Ascending aorta (tissue), 2 donors: ENCODE results near the gene SF1. TPM values are rescaled to one million over a fixed set of nuclear protein-coding genes. Genes with fewer than 3 reads are reported as not detected.
"Not testable (repeated sequence)": the region's sequence is repeated elsewhere in the genome, so short reads cannot be mapped to it uniquely, and the experiment has no call there.

ENCODE experiments used
- DNase-seq, 2 donors: peaks; one replicate each; pipeline ENCODE4 v3.0.0-alpha.2; 2019; ENCODE audit warnings: low spot score in 2 of 2
- H3K27ac ChIP-seq, 2 donors: fragments of 200-600 bp; sonication (generic); one replicate each; pipeline ENCODE4 v1.5.1; 2016 to 2017; ENCODE audit warnings: mild to moderate bottlenecking in 1 of 2
- H3K27me3 ChIP-seq: fragments of 200-600 bp; sonication (generic); one replicate; pipeline ENCODE4 v1.5.1; 2017
- H3K36me3 ChIP-seq, 2 donors: fragments of 200-600 bp; sonication (generic); one replicate each; pipeline ENCODE4 v1.5.1; 2016
- H3K4me1 ChIP-seq, 2 donors: fragments of 200-600 bp; sonication (generic); one replicate each; pipeline ENCODE4 v1.5.1; 2016 to 2017; ENCODE audit warnings: mild to moderate bottlenecking in 1 of 2
- H3K4me3 ChIP-seq, 2 donors: fragments of 200-600 bp; sonication (generic); one replicate each; pipeline ENCODE4 v1.5.1; 2016 to 2017; ENCODE audit warnings: mild to moderate bottlenecking in 1 of 2
- H3K9me3 ChIP-seq, 2 donors: fragments of 200-600 bp; sonication (generic); one replicate each; pipeline ENCODE4 v1.5.1; 2016
- CTCF ChIP-seq, 3 experiments: fragments of 200-600 bp in 2 of 3; fragments of 450-650 bp in 1 of 3; sonication (generic) in 2 of 3; IDR thresholded peaks; one replicate each; pipeline ENCODE4 v1.5.1; 2016 to 2019; ENCODE audit warnings: antibody characterized with exemption in 3 of 3, mild to moderate bottlenecking in 1 of 3, moderate library complexity in 1 of 3
- intact Hi-C: fragments of 100-400 bp; cut with DNase I; formaldehyde crosslinking; loops from one replicate; pipeline ENCODE4 v1.15.1; 2023
- total RNA-seq: library from RNA; depleted of rRNA; stranded (reverse); fragments of >200 nt; gene quantifications from one replicate; pipeline ENCODE4 v1.1.0, GENCODE V29; 2016

The SF1 gene
- total RNA-seq, 1 donor from 2014 or later = 332 TPM

GRCh38 chr11:64817476-64817875, 39.1 kb upstream of the SF1 start:
- no peak for DNase-seq
- no peaks in the 10 kb centered on the region for H3K27me3 ChIP-seq
- H3K36me3 ChIP-seq = no peaks in the 10 kb centered on the region
- H3K27ac ChIP-seq = no peak overlapping the region
- no peaks in the 10 kb centered on the region for H3K9me3 ChIP-seq
- H3K4me1 ChIP-seq = no peaks in the 10 kb centered on the region
- intact Hi-C loops = no loop called here
- H3K4me3 ChIP-seq = no peak overlapping the region
- TF ChIP-seq CTCF (IDR thresholded peaks at IDR 0.05) = no peak

GRCh38 chr11:64815433-64815832, 37.1 kb upstream of the SF1 start:
- H3K4me3 ChIP-seq, H3K36me3 ChIP-seq, H3K9me3 ChIP-seq, intact Hi-C loops, DNase-seq, H3K27me3 ChIP-seq, H3K27ac ChIP-seq, H3K4me1 ChIP-seq: not testable (repeated sequence)

- intact Hi-C loops = no loop called here
- no peak overlapping the region for H3K27ac ChIP-seq
- no peak for DNase-seq
- TF ChIP-seq CTCF (IDR thresholded peaks at IDR 0.05) = no peak
- H3K9me3 ChIP-seq = no peaks in the 10 kb centered on the region
- peaks cover 0 to under 1% of the 10 kb centered on the region in 2 donors for H3K4me1 ChIP-seq
- no peaks in the 10 kb centered on the region for H3K27me3 ChIP-seq
- H3K36me3 ChIP-seq = no peaks in the 10 kb centered on the region
- no peak overlapping the region for H3K4me3 ChIP-seq
Observed at GRCh38 chr11:64814712-64815187, 36.4 kb upstream of the SF1 start.

GRCh38 chr11:64813826-64814225, 35.5 kb upstream of the SF1 start:
- intact Hi-C loops = no loop called here
- TF ChIP-seq CTCF (IDR thresholded peaks at IDR 0.05) = no peak
- Histone ChIP-seq H3K27me3 (no peaks in the 10 kb centered on the region), H3K9me3 (no peaks in the 10 kb centered on the region), H3K36me3 (no peaks in the 10 kb centered on the region), H3K4me3 (no peak overlapping the region), H3K27ac (no peak overlapping the region), H3K4me1 (peaks cover 0 to 9% of the 10 kb centered on the region in 2 donors)
- no peak for DNase-seq

- intact Hi-C loops = loop anchor here (2.0 kb wide), 1 partner anchor 32 kb away; the partner anchor contains the start of gene SF1
- peaks cover 0 to 9% of the 10 kb centered on the region in 2 donors for H3K4me1 ChIP-seq
- H3K9me3 ChIP-seq = no peaks in the 10 kb centered on the region
- peak overlapping the region in 1 of 2 donors; percentile 33 for H3K27ac ChIP-seq
- DNase-seq = no peak
- H3K36me3 ChIP-seq = peaks cover 8 to 15% of the 10 kb centered on the region in 2 donors
- no peak for TF ChIP-seq CTCF (IDR thresholded peaks at IDR 0.05)
- H3K27me3 ChIP-seq = no peaks in the 10 kb centered on the region
- H3K4me3 ChIP-seq = peak overlapping the region; percentile 87 to 91
Observed at GRCh38 chr11:64810891-64811272, 32.5 kb upstream of the SF1 start.

- Histone ChIP-seq H3K4me1 (peaks cover 0 to 9% of the 10 kb centered on the region in 2 donors), H3K9me3 (no peaks in the 10 kb centered on the region), H3K27ac (peak within 1 kb of the TSS; percentile 61 to 67), H3K36me3 (peaks cover 8 to 20% of the 10 kb centered on the region in 2 donors), H3K27me3 (no peaks in the 10 kb centered on the region), H3K4me3 (peak within 1 kb of the TSS; percentile 87 to 91)
- no peak for TF ChIP-seq CTCF (IDR thresholded peaks at IDR 0.05)
- intact Hi-C loops = loop anchor here (2.0 kb wide), 1 partner anchor 32 kb away; the partner anchor contains the start of gene SF1
- DNase-seq = peak; percentile 84 to 98
Observed at GRCh38 chr11:64810271-64810890, 32.0 kb upstream of the SF1 start, which contains the start of gene MEN1. MEN1 (minus strand) TSS chr11:64810551; CDS start chr11:64810109, 442 bp downstream.
